Measurements from ENCODE around the gene EVX1.
A peak's percentile ranks its signal among the peaks of the same experiment; 100 is the strongest.

EVX1 gene

DNA sequence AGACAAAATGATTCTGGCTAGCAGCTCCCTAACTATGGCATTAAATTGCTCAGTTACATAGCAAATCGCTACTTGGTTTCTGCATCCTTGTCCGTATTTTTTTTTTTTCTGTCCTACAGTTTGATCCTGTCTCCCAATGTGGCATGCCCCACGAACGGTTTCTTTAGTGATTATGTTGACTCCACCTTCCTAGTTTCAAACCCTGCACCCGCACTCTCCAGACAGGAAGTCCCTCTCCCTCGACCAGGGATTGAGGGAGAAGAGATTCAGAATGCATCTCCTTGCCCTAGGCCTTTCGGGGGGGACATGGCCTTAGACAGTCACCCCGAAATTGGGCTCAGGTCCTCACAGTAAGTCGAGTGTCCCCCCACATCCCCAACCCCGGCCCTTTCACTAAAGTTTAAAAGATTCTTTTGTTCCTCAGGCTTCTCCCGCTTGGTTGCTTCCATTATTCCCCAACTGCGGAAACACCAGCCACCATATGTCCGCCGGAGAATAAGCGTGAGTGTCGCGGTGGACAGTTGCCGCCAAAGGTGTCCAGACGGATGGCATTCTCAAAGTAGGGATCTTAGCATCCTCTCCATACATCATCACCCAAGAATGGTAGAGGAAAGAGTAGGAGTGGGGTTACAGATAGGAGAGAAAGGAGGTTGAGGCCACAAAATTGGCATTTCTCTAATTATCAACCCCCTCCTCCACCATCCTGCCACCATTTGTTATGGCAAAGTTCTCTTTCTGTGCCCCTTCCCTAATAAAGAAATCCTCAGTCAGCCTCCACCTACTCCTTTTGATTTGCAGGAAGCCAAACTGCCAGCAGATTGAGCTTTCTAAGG lies 7.3 kb downstream of the EVX1 start:
- DNase-seq (ENCODE audit: low read depth), result no peak

DNA sequence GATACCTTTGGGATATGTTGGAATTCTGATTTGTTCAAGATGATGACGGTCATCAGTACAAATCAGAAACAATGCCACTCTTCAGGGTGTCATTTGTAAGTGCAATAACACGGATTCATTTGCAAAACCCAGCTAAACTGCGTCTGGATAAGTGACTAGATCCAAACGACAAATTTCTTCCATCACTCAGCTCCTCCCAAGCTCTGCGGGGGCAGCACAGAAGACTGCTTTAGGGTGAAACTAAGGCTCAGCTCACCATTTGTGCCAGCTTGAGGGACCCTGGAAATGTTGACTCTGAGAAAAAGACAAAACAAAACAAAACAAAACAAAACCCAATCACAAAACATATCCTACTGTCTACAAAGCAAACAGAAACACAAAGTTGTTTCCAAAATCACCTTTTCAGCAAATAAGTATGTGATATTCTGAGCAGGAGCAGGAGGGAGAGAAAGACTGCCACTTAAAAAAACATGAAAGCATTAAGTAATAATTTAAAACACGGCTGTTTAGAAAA lies 8.0 kb downstream of the EVX1 start:
- no peak for DNase-seq (ENCODE audit: low read depth)

DNA sequence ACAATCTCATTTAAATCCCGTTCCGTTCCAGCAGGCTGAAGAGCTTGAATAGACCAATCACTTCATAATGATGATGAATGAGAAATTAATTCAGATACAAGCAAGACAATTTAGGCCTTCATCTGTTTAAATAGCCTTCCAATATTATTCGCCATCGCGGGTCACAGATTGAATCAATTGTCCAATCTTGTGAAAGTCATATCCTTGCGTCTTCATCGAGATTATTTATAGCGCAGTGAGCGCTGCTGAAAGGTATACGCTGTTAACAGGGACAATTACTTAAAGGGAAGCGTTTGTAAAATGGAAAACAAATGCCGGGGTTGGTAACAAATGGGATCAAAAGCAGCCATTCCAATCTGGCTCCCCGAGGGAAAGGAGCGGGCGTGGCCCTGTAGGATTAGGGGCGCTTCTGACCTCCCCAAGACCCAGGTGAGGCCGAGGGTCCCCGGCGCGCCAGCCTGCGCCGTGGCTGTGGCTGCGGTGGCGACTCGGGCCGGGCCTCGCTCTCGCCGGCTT lies 8.6 kb downstream of the EVX1 start:
- DNase-seq (ENCODE audit: low read depth), result no peak

DNA sequence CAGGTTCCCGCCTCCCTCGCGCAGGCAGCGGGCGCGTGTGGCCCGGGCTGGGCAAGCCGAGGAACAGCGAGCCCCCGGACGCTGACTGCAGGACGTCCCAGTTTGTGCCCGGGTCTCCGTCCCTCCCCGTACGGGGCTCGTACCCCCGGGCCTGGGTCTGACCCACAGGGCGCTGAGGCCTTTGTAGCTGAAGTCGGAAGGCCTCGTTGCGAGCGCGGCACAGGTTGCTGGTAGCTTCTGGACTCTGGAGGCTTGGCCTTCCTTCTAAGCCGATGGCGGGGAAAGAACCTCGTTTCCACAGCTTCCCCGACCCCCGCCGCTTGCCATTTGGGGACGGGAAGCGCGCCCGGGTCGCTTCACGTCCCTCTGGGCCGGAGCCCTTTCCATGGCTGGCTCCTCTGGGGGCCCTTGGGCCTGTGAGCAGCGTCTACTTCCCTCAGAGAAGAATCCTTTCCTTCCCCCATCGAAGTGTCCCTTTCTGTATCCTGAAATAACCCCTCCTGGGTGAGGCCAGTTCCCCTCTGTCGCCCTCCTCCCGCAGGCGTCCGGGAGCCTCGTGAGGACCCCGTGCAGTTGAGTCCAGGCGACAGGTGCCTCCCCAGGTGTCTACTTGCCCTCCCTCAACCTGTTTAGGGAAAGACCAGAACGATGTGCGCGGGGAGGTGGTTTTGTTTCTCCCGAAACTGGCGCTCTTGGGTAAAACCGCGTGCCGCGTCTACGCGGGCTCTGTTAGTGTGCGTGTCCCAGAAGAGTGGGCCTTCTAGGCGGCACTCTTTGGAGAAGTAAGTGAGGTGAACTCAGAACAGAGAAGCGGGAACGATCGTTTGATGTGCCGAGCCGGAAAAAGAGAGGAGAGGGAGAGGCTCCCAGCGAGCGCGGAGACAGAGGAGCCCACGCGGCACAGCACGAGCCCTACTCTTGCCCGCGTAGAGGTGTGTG lies 9.3 kb downstream of the EVX1 start:
- no peak for DNase-seq (ENCODE audit: low read depth)

DNA sequence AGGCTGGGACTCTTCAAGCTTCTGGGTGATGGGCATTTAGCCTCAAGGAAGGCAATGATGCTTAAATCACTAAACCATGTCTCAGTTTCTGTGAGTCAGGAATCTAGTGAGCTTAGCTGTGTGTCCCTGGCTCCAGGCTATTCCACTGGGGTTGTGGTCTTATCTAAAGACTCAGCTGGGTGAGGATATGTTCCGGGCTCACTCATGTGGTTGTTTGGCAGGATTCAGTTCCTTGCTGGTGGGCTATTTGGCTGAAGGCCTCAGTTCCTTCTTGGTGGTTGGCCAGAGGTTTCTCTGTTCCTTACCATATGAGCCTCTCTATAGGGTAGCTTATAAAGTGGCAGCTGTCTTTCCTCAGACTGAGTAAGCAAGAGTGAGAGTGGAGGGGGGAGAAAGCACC lies 12.0 kb downstream of the EVX1 start:
- DNase-seq (ENCODE audit: low read depth), result no peak

DNA sequence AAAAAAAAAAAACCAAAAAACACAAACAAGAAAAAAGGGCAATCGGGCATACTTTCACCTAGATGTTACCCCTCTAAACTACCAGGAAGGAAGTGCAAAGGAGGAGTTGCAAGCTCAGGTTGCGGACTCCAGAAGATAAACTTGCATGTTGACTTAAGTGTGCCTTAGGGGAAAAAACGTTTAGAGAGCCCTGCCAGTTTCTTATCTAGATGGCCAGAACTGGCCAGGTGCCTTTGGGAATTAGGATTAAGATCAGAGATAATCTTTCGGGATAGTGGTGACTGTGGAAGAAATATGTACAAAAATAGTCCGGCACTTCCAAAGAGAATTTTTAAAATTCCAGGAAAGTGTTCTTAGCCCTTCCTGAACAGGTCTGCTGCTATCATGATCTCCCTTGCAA lies 17.6 kb downstream of the EVX1 start:
- DNase-seq (ENCODE audit: low read depth), result no peak

DNA sequence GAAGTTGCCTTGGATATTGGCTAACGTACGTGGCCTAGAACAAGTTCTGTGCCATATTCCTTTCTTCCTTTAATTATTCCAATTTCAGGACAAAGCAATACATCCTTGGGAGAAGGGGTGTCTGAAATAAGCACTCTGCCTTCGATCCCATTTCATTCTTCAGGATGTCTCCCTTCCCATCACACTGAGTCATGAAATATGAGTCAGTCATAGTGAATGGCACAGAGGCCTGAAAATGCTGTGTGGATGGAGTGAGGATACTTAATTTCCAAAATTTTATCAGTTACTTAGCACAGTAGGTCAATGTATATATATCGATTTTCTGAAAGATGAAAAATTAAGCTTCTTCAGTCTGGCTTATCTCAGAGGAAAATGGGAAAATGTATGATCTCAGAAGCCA lies 19.5 kb downstream of the EVX1 start:
- DNase-seq (ENCODE audit: low read depth), result peak; percentile 30

DNA sequence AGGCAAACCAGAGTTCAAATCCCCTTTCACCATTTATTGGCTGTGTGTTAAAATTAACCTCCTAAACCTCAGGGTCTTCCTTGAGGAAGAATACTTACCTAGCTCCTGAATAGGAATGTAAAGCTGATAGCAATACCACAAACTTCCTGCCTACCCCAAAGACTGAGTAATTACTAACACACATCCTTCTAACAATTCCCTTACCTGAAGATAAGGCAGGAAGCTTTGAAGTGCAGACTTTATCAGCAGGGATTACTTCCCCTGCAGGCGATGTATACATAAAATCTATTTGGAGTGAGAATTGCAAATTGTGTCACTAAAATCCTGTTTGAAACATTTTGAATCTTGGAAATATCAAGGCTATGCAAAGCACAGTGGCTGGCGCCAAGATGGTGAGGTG lies 21.2 kb downstream of the EVX1 start:
- DNase-seq (ENCODE audit: low read depth), result no peak

DNA sequence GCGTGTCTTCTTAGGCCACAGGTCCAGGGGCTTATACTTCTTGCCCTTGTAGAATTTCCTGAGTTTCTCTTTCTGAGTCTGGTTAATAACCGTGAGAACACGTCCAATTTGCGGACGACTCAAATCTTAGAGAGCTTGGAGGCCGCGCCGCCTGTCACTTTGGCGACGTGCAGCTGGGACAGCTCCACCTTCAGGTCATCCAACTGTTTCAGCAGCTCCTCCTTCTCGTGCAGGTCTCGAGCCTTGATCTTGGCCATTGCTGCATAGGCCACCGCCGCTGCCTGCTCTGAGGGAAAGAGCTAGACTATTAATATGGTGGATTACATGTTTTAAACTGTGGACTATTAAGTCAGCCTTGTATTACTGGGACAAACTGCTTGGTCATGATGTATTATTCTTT lies 26.9 kb downstream of the EVX1 start:
- DNase-seq (ENCODE audit: low read depth), result no peak

DNA sequence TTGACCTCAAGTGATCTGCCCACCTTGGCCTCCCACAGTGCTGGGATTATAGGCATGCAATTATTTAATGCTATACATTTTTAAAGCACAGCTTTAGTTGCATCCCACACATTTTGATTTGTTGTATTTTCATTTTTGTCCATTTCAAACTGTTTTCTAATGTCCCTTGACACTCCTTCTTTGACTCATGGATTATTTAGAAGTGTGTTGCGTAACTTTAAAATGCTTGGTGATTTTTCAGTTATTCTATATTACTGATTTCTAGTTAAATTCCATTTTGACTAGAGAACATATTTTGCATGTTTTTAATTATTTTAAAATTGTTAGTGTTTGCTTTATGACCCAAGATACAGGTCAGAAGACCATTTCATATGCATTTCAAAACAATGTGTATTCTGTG lies 28.8 kb downstream of the EVX1 start:
- DNase-seq (ENCODE audit: low read depth), result no peak

DNA sequence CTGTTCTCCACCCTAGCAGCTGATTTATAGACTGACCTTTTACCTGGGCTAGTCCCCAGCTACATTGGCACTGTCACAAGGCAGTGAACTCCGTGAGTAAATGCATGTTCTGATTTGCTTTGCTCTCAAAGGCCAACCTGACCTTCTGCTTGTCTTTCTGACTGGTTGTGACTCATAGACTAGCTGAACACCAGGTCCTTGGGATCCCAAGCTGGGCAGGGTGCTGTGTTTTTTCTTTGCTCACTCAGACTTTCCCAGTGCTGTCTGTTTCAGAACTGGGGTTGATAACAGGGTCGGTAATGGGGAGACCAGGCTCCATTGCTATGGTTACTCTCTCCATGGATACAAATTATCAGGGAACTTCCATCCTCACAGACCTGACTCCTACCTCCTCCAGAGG lies 35.0 kb downstream of the EVX1 start:
- no peak for DNase-seq (ENCODE audit: low read depth)

DNA sequence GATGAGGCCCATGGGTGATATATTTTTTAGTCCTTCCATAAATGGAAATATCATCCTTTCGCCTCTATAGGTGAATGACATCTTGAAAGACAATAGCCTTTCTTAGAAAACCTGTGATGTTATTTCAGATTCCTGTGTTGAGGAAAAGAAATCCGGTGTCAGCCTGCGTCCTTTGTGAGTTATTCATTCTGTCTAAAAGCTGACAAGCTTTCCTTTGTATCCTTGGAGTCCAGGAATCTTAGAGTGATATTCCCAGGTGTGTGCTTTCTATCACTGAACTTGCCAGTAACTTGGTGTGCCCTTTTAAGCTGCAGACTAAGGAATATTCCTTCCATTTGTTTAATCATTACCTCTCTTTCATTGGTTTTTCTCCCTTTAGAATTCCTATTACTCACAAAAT lies 41.0 kb downstream of the EVX1 start:
- DNase-seq (ENCODE audit: low read depth), result no peak

DNA sequence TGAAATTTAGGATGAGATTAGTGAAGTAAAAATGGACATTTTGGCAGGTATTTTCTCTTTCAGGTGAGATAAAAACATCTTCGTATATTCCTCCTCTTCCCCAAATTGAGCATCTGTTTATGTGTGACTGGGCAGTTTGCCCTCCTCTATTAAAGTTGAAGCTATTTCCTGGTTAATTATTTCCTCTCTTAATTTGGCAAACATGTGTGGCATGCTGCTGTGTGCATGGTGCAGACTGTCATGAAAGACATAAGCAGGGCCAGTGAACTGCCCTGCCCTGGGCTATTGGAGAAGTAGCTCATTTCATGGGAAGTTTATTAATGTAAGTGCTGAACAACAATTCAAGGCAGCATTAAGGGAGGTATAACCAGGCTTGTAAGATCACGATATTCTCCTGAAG lies 52.6 kb downstream of the EVX1 start:
- no peak for DNase-seq (ENCODE audit: low read depth)

DNA sequence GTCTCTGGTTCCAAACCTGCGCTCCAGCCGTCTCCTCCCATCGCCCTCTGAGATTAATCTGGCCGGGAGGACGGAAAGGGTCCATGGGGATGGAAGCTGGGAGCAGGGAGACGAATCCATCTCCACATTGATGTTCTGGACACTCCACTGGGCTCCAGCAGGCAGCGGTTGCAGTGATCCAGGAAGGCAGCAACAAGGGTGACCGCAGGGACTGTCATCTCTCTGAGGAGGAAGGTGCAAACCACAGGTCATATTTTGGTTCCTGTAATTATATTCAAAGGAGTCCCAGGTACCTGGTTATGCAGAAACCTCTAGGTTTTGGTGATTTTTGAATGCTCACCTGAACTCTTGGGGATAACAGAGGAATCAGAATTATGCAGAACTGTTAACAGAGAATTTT lies 54.8 kb downstream of the EVX1 start:
- DNase-seq (ENCODE audit: low read depth), result no peak

Data from HS-5 (cell line).